GM23248 (cell line): Measurements from ENCODE around the gene JAK3.

Experiments
- EZH2 ChIP-seq: fragments of 200-600 bp; sonication (generic); IDR thresholded peaks from 2 replicates; pipeline ENCODE4 v1.6.1; 2018; ENCODE audit warnings: antibody characterized with exemption, mild to moderate bottlenecking; ENCODE audit not compliant: insufficient read depth, poor library complexity, severe bottlenecking
- EZH2phosphoT487 ChIP-seq: fragments of 200-600 bp; sonication (generic); IDR thresholded peaks from 2 replicates; pipeline ENCODE4 v1.6.1; 2018; ENCODE audit warnings: antibody characterized with exemption, moderate library complexity, mild to moderate bottlenecking, low read depth; ENCODE audit not compliant: insufficient read depth

- TF ChIP-seq EZH2 (no peak), EZH2phosphoT487 (no peak)
Measured at GRCh38 chr19:17873786-17874757, 26.3 kb upstream of the JAK3 start.
